ENCODE data around the gene AVL9. TPM values are rescaled to one million over a fixed set of nuclear protein-coding genes. Genes with fewer than 3 reads are reported as not detected.

The AVL9 gene
- total and polyA plus RNA-seq, 4 donors: 9.7 to 52.5 (median 35.3) TPM

DNA sequence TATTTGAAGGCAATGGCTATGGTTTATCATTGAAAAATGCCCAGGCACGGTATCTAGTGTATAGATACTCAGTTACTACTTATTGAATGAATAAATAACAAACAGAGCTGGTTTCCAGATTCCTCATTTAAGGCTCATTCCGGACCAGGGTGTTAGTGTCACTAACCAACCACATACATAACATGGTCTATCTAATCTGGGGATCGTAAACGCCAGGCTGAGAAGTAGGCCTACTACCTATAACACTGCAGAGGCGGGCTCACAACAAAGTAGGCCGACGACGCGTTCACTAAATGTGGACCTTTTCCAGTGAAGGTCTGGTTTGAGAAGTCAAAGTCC lies 5.5 kb upstream of the AVL9 start:
- ATAC-seq (ENCODE audit: insufficient read depth, low FRiP score) (no peak), DNase-seq (no peak)
- peaks cover 3 to 12% (median 5%) of the 10 kb centered on the region in 4 donors for H3K36me3 ChIP-seq (ENCODE audit: control insufficient read depth in 4 of 4, insufficient read depth in 4 of 4, low read length in 4 of 4)
- no peaks in the 10 kb centered on the region for H3K27me3 ChIP-seq (ENCODE audit: control insufficient read depth in 3 of 3, insufficient read depth in 3 of 3, low read length in 2 of 3)
- H3K4me1 ChIP-seq (ENCODE audit: control insufficient read depth in 5 of 5, insufficient read depth in 5 of 5, low read length in 5 of 5): peaks cover 0 to 15% (median 6%) of the 10 kb centered on the region in 5 donors
- TF ChIP-seq, protein P1, sequence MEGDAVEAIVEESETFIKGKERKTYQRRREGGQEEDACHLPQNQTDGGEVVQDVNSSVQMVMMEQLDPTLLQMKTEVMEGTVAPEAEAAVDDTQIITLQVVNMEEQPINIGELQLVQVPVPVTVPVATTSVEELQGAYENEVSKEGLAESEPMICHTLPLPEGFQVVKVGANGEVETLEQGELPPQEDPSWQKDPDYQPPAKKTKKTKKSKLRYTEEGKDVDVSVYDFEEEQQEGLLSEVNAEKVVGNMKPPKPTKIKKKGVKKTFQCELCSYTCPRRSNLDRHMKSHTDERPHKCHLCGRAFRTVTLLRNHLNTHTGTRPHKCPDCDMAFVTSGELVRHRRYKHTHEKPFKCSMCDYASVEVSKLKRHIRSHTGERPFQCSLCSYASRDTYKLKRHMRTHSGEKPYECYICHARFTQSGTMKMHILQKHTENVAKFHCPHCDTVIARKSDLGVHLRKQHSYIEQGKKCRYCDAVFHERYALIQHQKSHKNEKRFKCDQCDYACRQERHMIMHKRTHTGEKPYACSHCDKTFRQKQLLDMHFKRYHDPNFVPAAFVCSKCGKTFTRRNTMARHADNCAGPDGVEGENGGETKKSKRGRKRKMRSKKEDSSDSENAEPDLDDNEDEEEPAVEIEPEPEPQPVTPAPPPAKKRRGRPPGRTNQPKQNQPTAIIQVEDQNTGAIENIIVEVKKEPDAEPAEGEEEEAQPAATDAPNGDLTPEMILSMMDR (IDR thresholded peaks at IDR 0.05; ENCODE audit: control extremely low read depth, extremely low read depth): no peak
- 2 to 4% methylated on average over 9 of the region's 9 CpGs for WGBS, 2 donors
- H3K27ac ChIP-seq (ENCODE audit: low read depth in 1 of 2, low read length in 1 of 2): peak overlapping the region in 1 of 2 donors; percentile 90
- no peaks in the 10 kb centered on the region for H3K9me3 ChIP-seq (ENCODE audit: control insufficient read depth in 4 of 4, insufficient read depth in 3 of 4, low read length in 3 of 4)
- peak overlapping the region; percentile 99 for H3K4me3 ChIP-seq
- peak overlapping the region in 1 of 2 donors; percentile 77 for H3K9ac ChIP-seq (ENCODE audit: insufficient read depth in 1 of 2, low read length in 2 of 2)

DNA sequence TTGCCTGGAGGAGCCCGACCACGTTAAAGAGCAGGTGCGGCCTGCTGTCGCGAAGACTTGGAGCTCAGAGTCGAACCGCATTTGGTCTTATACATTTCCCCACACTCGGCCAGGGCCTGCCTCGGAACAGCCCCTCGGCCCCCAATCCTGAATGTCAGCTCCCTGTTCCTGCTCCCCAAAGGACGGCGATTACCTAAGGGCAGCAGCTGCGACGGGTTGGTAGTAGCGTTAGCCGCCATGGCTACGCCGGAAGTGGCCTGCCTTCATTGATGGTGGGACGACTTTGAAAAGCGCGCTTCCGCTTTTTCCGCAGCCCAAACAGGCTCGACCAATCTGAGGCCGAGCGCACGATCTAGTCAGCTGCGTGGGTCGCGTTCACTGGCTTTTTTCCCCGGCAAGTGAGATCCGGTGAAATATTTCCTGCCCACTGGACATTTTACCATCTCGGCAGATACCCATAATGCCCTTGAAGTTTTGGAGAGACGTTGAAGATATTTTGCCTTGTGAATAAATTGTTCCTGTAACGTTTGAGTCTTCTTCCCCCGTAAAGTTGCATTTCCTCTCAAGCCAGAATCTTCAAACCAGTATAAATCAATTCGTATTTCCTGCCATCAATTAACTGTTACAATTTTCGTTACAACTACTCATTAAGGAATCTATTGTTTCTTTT lies 5.0 kb upstream of the AVL9 start, which contains the start of gene LSM5:
Gene LSM5, minus strand, starts transcription at position 254 of the 670 bp plus-strand sequence. Its CDS starts 15 bp downstream, at position 239.
- ATAC-seq (ENCODE audit: insufficient read depth, low FRiP score) (peak; percentile 92), DNase-seq (peak; percentile 94 to 98 (median 96))
- peaks cover 2 to 12% (median 4%) of the 10 kb centered on the region in 4 donors for H3K36me3 ChIP-seq (ENCODE audit: control insufficient read depth in 4 of 4, insufficient read depth in 4 of 4, low read length in 4 of 4)
- TF ChIP-seq, protein P1 (IDR thresholded peaks at IDR 0.05; ENCODE audit: control extremely low read depth, extremely low read depth): peak; percentile 2
- peaks cover 0 to 16% (median 6%) of the 10 kb centered on the region in 5 donors for H3K4me1 ChIP-seq (ENCODE audit: control insufficient read depth in 5 of 5, insufficient read depth in 5 of 5, low read length in 5 of 5)
- H3K4me3 ChIP-seq: peak within 1 kb of the TSS; percentile 99
- peak within 1 kb of the TSS; percentile 85 to 90 for H3K27ac ChIP-seq (ENCODE audit: low read depth in 1 of 2, low read length in 1 of 2)
- H3K9me3 ChIP-seq (ENCODE audit: control insufficient read depth in 4 of 4, insufficient read depth in 3 of 4, low read length in 3 of 4): no peaks in the 10 kb centered on the region
- H3K9ac ChIP-seq (ENCODE audit: insufficient read depth in 1 of 2, low read length in 2 of 2): peak within 1 kb of the TSS in 1 of 2 donors; percentile 77
- no peaks in the 10 kb centered on the region for H3K27me3 ChIP-seq (ENCODE audit: control insufficient read depth in 3 of 3, insufficient read depth in 3 of 3, low read length in 2 of 3)
- WGBS, 2 donors: 0 to 1% methylated on average over 38 of the region's 38 CpGs

GRCh38 chr7:32494946-32495297 lies 367 bp upstream of the AVL9 start:
- H3K27me3 ChIP-seq (ENCODE audit: control insufficient read depth in 3 of 3, insufficient read depth in 3 of 3, low read length in 2 of 3): no peaks in the 10 kb centered on the region
- H3K4me1 ChIP-seq (ENCODE audit: control insufficient read depth in 5 of 5, insufficient read depth in 5 of 5, low read length in 5 of 5): peaks cover 0 to 18% (median 7%) of the 10 kb centered on the region in 5 donors
- peak overlapping the region; percentile 79 to 82 for H3K27ac ChIP-seq (ENCODE audit: low read depth in 1 of 2, low read length in 1 of 2)
- peak overlapping the region; percentile 63 to 98 for H3K9ac ChIP-seq (ENCODE audit: insufficient read depth in 1 of 2, low read length in 2 of 2)
- H3K9me3 ChIP-seq (ENCODE audit: control insufficient read depth in 4 of 4, insufficient read depth in 3 of 4, low read length in 3 of 4): no peaks in the 10 kb centered on the region
- DNase-seq: no peak
- no peak for ATAC-seq (ENCODE audit: insufficient read depth, low FRiP score)
- peaks cover 0 to 2% (median 2%) of the 10 kb centered on the region in 4 donors for H3K36me3 ChIP-seq (ENCODE audit: control insufficient read depth in 4 of 4, insufficient read depth in 4 of 4, low read length in 4 of 4)
- 0 to 1% methylated on average over 14 of the region's 14 CpGs for WGBS, 2 donors
- H3K4me3 ChIP-seq: peak overlapping the region; percentile 43
- TF ChIP-seq, protein P1 (IDR thresholded peaks at IDR 0.05; ENCODE audit: control extremely low read depth, extremely low read depth): no peak

Measured in lung (tissue), 12 donors.